ENCODE data around the gene CDK14. TPM values are rescaled to one million over a fixed set of nuclear protein-coding genes. Genes with fewer than 3 reads are reported as not detected.

The CDK14 gene
- total RNA-seq, 1 donor from 2014 or later, result 1.9 TPM

- no peaks in the 10 kb centered on the region for H3K36me3 Mint-ChIP-seq (ENCODE audit: low read depth)
- DNase-seq, result no peak
- no peaks in the 10 kb centered on the region for H3K27me3 Mint-ChIP-seq
- H3K4me1 Mint-ChIP-seq, result no peaks in the 10 kb centered on the region
- H3K27ac Mint-ChIP-seq, result no peak overlapping the region
- intact Hi-C loops (cut with micrococcal nuclease), result no loop called here
- no peak overlapping the region for H3K4me3 Mint-ChIP-seq
- H3K9me3 Mint-ChIP-seq, result no peaks in the 10 kb centered on the region
Measured at GRCh38 chr7:90689260-90689659, 93.1 kb downstream of the CDK14 start.

- H3K27me3 Mint-ChIP-seq, result no peaks in the 10 kb centered on the region
- H3K27ac Mint-ChIP-seq, result no peak overlapping the region
- no peak for DNase-seq
- H3K9me3 Mint-ChIP-seq, result no peaks in the 10 kb centered on the region
- no peaks in the 10 kb centered on the region for H3K36me3 Mint-ChIP-seq (ENCODE audit: low read depth)
- intact Hi-C loops (cut with micrococcal nuclease), result no loop called here
- H3K4me3 Mint-ChIP-seq, result no peak overlapping the region
- no peaks in the 10 kb centered on the region for H3K4me1 Mint-ChIP-seq
Measured at GRCh38 chr7:90690159-90690858, 94.2 kb downstream of the CDK14 start.

- intact Hi-C loops (cut with micrococcal nuclease), result no loop called here
- no peaks in the 10 kb centered on the region for H3K27me3 Mint-ChIP-seq
- no peak overlapping the region for H3K27ac Mint-ChIP-seq
- H3K36me3 Mint-ChIP-seq (ENCODE audit: low read depth), result no peaks in the 10 kb centered on the region
- no peak overlapping the region for H3K4me3 Mint-ChIP-seq
- DNase-seq, result no peak
- H3K9me3 Mint-ChIP-seq, result no peaks in the 10 kb centered on the region
- no peaks in the 10 kb centered on the region for H3K4me1 Mint-ChIP-seq
Measured at GRCh38 chr7:90692396-90692795, 96.3 kb downstream of the CDK14 start.

- intact Hi-C loops (cut with micrococcal nuclease), result no loop called here
- Mint-ChIP-seq H3K27ac (no peak overlapping the region), H3K4me1 (no peaks in the 10 kb centered on the region)
Measured at GRCh38 chr7:90692947-90693346, 96.8 kb downstream of the CDK14 start.

GRCh38 chr7:90693939-90694338, 97.8 kb downstream of the CDK14 start:
- no peak overlapping the region for H3K27ac Mint-ChIP-seq
- H3K9me3 Mint-ChIP-seq, result no peaks in the 10 kb centered on the region
- no peak overlapping the region for H3K4me3 Mint-ChIP-seq
- DNase-seq, result no peak
- no peaks in the 10 kb centered on the region for H3K27me3 Mint-ChIP-seq
- H3K36me3 Mint-ChIP-seq (ENCODE audit: low read depth), result no peaks in the 10 kb centered on the region
- intact Hi-C loops (cut with micrococcal nuclease), result no loop called here
- no peaks in the 10 kb centered on the region for H3K4me1 Mint-ChIP-seq

More at GRCh38 chr7:90692947-90693346, 96.8 kb downstream of the CDK14 start:
- Mint-ChIP-seq H3K9me3 (no peaks in the 10 kb centered on the region), H3K36me3 (ENCODE audit: low read depth) (no peaks in the 10 kb centered on the region), H3K4me3 (no peak overlapping the region), H3K27me3 (no peaks in the 10 kb centered on the region)
- DNase-seq, result no peak

GRCh38 chr7:90698616-90699015, 102.5 kb downstream of the CDK14 start:
- no peaks in the 10 kb centered on the region for H3K9me3 Mint-ChIP-seq
- no peak for DNase-seq
- H3K27ac Mint-ChIP-seq, result no peak overlapping the region
- peaks cover 2% of the 10 kb centered on the region for H3K27me3 Mint-ChIP-seq
- H3K36me3 Mint-ChIP-seq (ENCODE audit: low read depth), result no peaks in the 10 kb centered on the region
- H3K4me3 Mint-ChIP-seq, result no peak overlapping the region
- H3K4me1 Mint-ChIP-seq, result peaks cover 2% of the 10 kb centered on the region
- intact Hi-C loops (cut with micrococcal nuclease), result no loop called here

GRCh38 chr7:90701021-90701420, 104.9 kb downstream of the CDK14 start:
- no peak overlapping the region for H3K4me3 Mint-ChIP-seq
- intact Hi-C loops (cut with micrococcal nuclease), result no loop called here

GRCh38 chr7:90701771-90702170, 105.7 kb downstream of the CDK14 start:
- Mint-ChIP-seq H3K4me1 (peaks cover 2% of the 10 kb centered on the region), H3K27ac (no peak overlapping the region), H3K9me3 (no peaks in the 10 kb centered on the region), H3K36me3 (ENCODE audit: low read depth) (no peaks in the 10 kb centered on the region), H3K27me3 (peaks cover 4% of the 10 kb centered on the region), H3K4me3 (no peak overlapping the region)
- DNase-seq, result no peak
- intact Hi-C loops (cut with micrococcal nuclease), result no loop called here

More at GRCh38 chr7:90701021-90701420, 104.9 kb downstream of the CDK14 start:
- Mint-ChIP-seq H3K27me3 (peaks cover 2% of the 10 kb centered on the region), H3K36me3 (ENCODE audit: low read depth) (no peaks in the 10 kb centered on the region), H3K27ac (no peak overlapping the region), H3K9me3 (no peaks in the 10 kb centered on the region), H3K4me1 (peaks cover 2% of the 10 kb centered on the region)
- no peak for DNase-seq

GRCh38 chr7:90705391-90706071, 109.4 kb downstream of the CDK14 start:
- intact Hi-C loops (cut with micrococcal nuclease), result loop anchor here (5.0 kb wide), 1 partner anchor 327 kb away; no protein-coding TSS in a partner anchor
- peaks cover 4% of the 10 kb centered on the region for H3K27me3 Mint-ChIP-seq
- H3K4me3 Mint-ChIP-seq, result no peak overlapping the region
- no peaks in the 10 kb centered on the region for H3K36me3 Mint-ChIP-seq (ENCODE audit: low read depth)
- DNase-seq, result no peak
- H3K27ac Mint-ChIP-seq, result no peak overlapping the region
- peaks cover 2% of the 10 kb centered on the region for H3K4me1 Mint-ChIP-seq
- no peaks in the 10 kb centered on the region for H3K9me3 Mint-ChIP-seq

- Mint-ChIP-seq H3K27me3 (peaks cover 4% of the 10 kb centered on the region), H3K9me3 (no peaks in the 10 kb centered on the region), H3K4me1 (no peaks in the 10 kb centered on the region), H3K36me3 (ENCODE audit: low read depth) (no peaks in the 10 kb centered on the region), H3K27ac (no peak overlapping the region), H3K4me3 (no peak overlapping the region)
- intact Hi-C loops (cut with micrococcal nuclease), result loop anchor here (5.0 kb wide), 1 partner anchor 326 kb away; no protein-coding TSS in a partner anchor
- no peak for DNase-seq
Measured at GRCh38 chr7:90706072-90706716, 110.1 kb downstream of the CDK14 start.

GRCh38 chr7:90708841-90709317, 112.8 kb downstream of the CDK14 start:
- no peak overlapping the region for H3K4me3 Mint-ChIP-seq
- no peaks in the 10 kb centered on the region for H3K4me1 Mint-ChIP-seq
- H3K36me3 Mint-ChIP-seq (ENCODE audit: low read depth), result no peaks in the 10 kb centered on the region
- H3K9me3 Mint-ChIP-seq, result no peaks in the 10 kb centered on the region
- H3K27me3 Mint-ChIP-seq, result peaks cover 2% of the 10 kb centered on the region
- intact Hi-C loops (cut with micrococcal nuclease), result loop anchor here (5.0 kb wide), 1 partner anchor 323 kb away; no protein-coding TSS in a partner anchor
- DNase-seq, result peak; percentile 57
- H3K27ac Mint-ChIP-seq, result no peak overlapping the region

- peaks cover 2% of the 10 kb centered on the region for H3K27me3 Mint-ChIP-seq
Measured at GRCh38 chr7:90709501-90710465, 113.7 kb downstream of the CDK14 start.

GRCh38 chr7:90710466-90710850, 114.3 kb downstream of the CDK14 start:
- Mint-ChIP-seq H3K4me1 (no peaks in the 10 kb centered on the region), H3K27ac (no peak overlapping the region), H3K27me3 (peaks cover 2% of the 10 kb centered on the region), H3K9me3 (no peaks in the 10 kb centered on the region), H3K36me3 (ENCODE audit: low read depth) (no peaks in the 10 kb centered on the region), H3K4me3 (no peak overlapping the region)
- DNase-seq, result no peak
- intact Hi-C loops (cut with micrococcal nuclease), result no loop called here

More at GRCh38 chr7:90709501-90710465, 113.7 kb downstream of the CDK14 start:
- DNase-seq, result no peak
- Mint-ChIP-seq H3K9me3 (no peaks in the 10 kb centered on the region), H3K4me3 (no peak overlapping the region), H3K27ac (no peak overlapping the region), H3K36me3 (ENCODE audit: low read depth) (no peaks in the 10 kb centered on the region), H3K4me1 (no peaks in the 10 kb centered on the region)
- intact Hi-C loops (cut with micrococcal nuclease), result loop anchor here (5.0 kb wide), 1 partner anchor 323 kb away; no protein-coding TSS in a partner anchor
